ENCODE measurements around the gene TTR. TPM values are rescaled to one million over a fixed set of nuclear protein-coding genes. Genes with fewer than 3 reads are reported as not detected.
A peak's percentile ranks its signal among the peaks of the same experiment; 100 is the strongest.

Gene TTR
- total and polyA plus RNA-seq, 7 donors, result 0.31 to 7.2 (median 0.82) TPM; not detected in 4

- intact Hi-C loops (cut with DNase I), result no loop called here
- DNase-seq, result no peak
- Histone ChIP-seq H3K36me3 (no peaks in the 10 kb centered on the region), H3K4me3 (no peak overlapping the region), H3K4me1 (no peaks in the 10 kb centered on the region), H3K27me3 (no peaks in the 10 kb centered on the region), H3K27ac (peak overlapping the region in 1 of 4 donors; percentile 47), H3K9me3 (no peaks in the 10 kb centered on the region)
- 82% methylated on average over 5 of the region's 5 CpGs for WGBS, 2 donors
- TF ChIP-seq CTCF (IDR thresholded peaks at IDR 0.05), result no peak
- TF ChIP-seq POLR2AphosphoS5 (IDR thresholded peaks at IDR 0.05), result no peak
- TF ChIP-seq EP300 (IDR thresholded peaks at IDR 0.05), result no peak
- no peak for TF ChIP-seq POLR2A (IDR thresholded peaks at IDR 0.05)
Observed at GRCh38 chr18:31595121-31595771, 3.6 kb downstream of the TTR start.

- intact Hi-C loops (cut with DNase I), result no loop called here
- no peaks in the 10 kb centered on the region for H3K27me3 ChIP-seq
- peak overlapping the region in 1 of 4 donors; percentile 23 for H3K27ac ChIP-seq
- H3K36me3 ChIP-seq, result no peaks in the 10 kb centered on the region
- DNase-seq, result no peak
- TF ChIP-seq POLR2AphosphoS5 (IDR thresholded peaks at IDR 0.05) (no peak), POLR2A (IDR thresholded peaks at IDR 0.05) (no peak), EP300 (IDR thresholded peaks at IDR 0.05) (no peak), CTCF (IDR thresholded peaks at IDR 0.05) (no peak)
- no peaks in the 10 kb centered on the region for H3K4me1 ChIP-seq
- WGBS, 2 donors, result 84 to 88% methylated on average over 9 of the region's 9 CpGs
- H3K4me3 ChIP-seq, result no peak overlapping the region
- no peaks in the 10 kb centered on the region for H3K9me3 ChIP-seq
Observed at GRCh38 chr18:31596081-31596872, 4.6 kb downstream of the TTR start.

GRCh38 chr18:31598021-31598805 lies 6.5 kb downstream of the TTR start:
- Histone ChIP-seq H3K4me1 (no peaks in the 10 kb centered on the region), H3K4me3 (no peak overlapping the region), H3K9me3 (no peaks in the 10 kb centered on the region), H3K27ac (no peak overlapping the region), H3K27me3 (no peaks in the 10 kb centered on the region), H3K36me3 (no peaks in the 10 kb centered on the region)
- TF ChIP-seq EP300 (IDR thresholded peaks at IDR 0.05), result no peak
- TF ChIP-seq POLR2A (IDR thresholded peaks at IDR 0.05), result no peak
- TF ChIP-seq POLR2AphosphoS5 (IDR thresholded peaks at IDR 0.05), result no peak
- TF ChIP-seq CTCF (IDR thresholded peaks at IDR 0.05), result no peak
- DNase-seq, result no peak
- intact Hi-C loops (cut with DNase I), result no loop called here
- WGBS, 2 donors, result 95 to 96% methylated on average over 13 of the region's 13 CpGs

- intact Hi-C loops (cut with DNase I), result no loop called here
- H3K27ac ChIP-seq, result no peak overlapping the region
- no peaks in the 10 kb centered on the region for H3K36me3 ChIP-seq
- no peaks in the 10 kb centered on the region for H3K27me3 ChIP-seq
- DNase-seq, result no peak
- H3K4me1 ChIP-seq, result no peaks in the 10 kb centered on the region
- TF ChIP-seq CTCF (IDR thresholded peaks at IDR 0.05), result no peak
- TF ChIP-seq POLR2A (IDR thresholded peaks at IDR 0.05), result no peak
- no peak for TF ChIP-seq EP300 (IDR thresholded peaks at IDR 0.05)
- no peak for TF ChIP-seq POLR2AphosphoS5 (IDR thresholded peaks at IDR 0.05)
- no peaks in the 10 kb centered on the region for H3K9me3 ChIP-seq
- H3K4me3 ChIP-seq, result no peak overlapping the region
Observed at GRCh38 chr18:31603315-31603714, 11.6 kb downstream of the TTR start.
